Measurements from ENCODE around the gene KLF7. TPM values are rescaled to one million over a fixed set of nuclear protein-coding genes. Genes with fewer than 3 reads are reported as not detected.

KLF7 gene
- total RNA-seq, 1 experiment from 2014 or later = 24.9 TPM

GRCh38 chr2:207066791-207067460 is 98.8 kb downstream of the KLF7 start:
- intact Hi-C loops (cut with micrococcal nuclease; ENCODE audit: unreplicated experiment) = loop anchor here (10.0 kb wide), 1 partner anchor 408 kb away; no protein-coding TSS in a partner anchor
- no peak for TF ChIP-seq CTCF (IDR thresholded peaks at IDR 0.05; ENCODE audit: unreplicated experiment)
- BruUV-seq (replicated peaks) = no TSS peak
- no peaks in the 10 kb centered on the region for H3K4me1 Mint-ChIP-seq (ENCODE audit: low read depth, unreplicated experiment)
- H3K9me3 Mint-ChIP-seq (ENCODE audit: low read depth, unreplicated experiment) = no peaks in the 10 kb centered on the region
- CTCF ChIA-PET = no interaction called here
- H3K4me3 Mint-ChIP-seq (ENCODE audit: low read depth, unreplicated experiment) = no peak overlapping the region
- no peak overlapping the region for H3K27ac Mint-ChIP-seq (ENCODE audit: unreplicated experiment)
- no peaks in the 10 kb centered on the region for H3K36me3 Mint-ChIP-seq (ENCODE audit: insufficient read depth, unreplicated experiment)
- no peak for DNase-seq
- H3K27me3 Mint-ChIP-seq (ENCODE audit: unreplicated experiment) = no peaks in the 10 kb centered on the region

- Mint-ChIP-seq H3K27ac (ENCODE audit: unreplicated experiment) (no peak overlapping the region), H3K27me3 (ENCODE audit: unreplicated experiment) (no peaks in the 10 kb centered on the region), H3K36me3 (ENCODE audit: insufficient read depth, unreplicated experiment) (no peaks in the 10 kb centered on the region), H3K4me1 (ENCODE audit: low read depth, unreplicated experiment) (no peaks in the 10 kb centered on the region), H3K9me3 (ENCODE audit: low read depth, unreplicated experiment) (no peaks in the 10 kb centered on the region), H3K4me3 (ENCODE audit: low read depth, unreplicated experiment) (no peak overlapping the region)
- CTCF ChIA-PET = no interaction called here
- no peak for DNase-seq
- TF ChIP-seq CTCF (IDR thresholded peaks at IDR 0.05; ENCODE audit: unreplicated experiment) = no peak
- no TSS peak for BruUV-seq (replicated peaks)
- intact Hi-C loops (cut with micrococcal nuclease; ENCODE audit: unreplicated experiment) = loop anchor here (10.0 kb wide), 1 partner anchor 409 kb away; no protein-coding TSS in a partner anchor
Measured at GRCh38 chr2:207066166-207066565, 99.6 kb downstream of the KLF7 start.

GRCh38 chr2:207064128-207064690 is 101.5 kb downstream of the KLF7 start:
- CTCF ChIA-PET = no interaction called here
- no peak overlapping the region for H3K4me3 Mint-ChIP-seq (ENCODE audit: low read depth, unreplicated experiment)
- H3K36me3 Mint-ChIP-seq (ENCODE audit: insufficient read depth, unreplicated experiment) = no peaks in the 10 kb centered on the region
- DNase-seq = no peak
- no peaks in the 10 kb centered on the region for H3K27me3 Mint-ChIP-seq (ENCODE audit: unreplicated experiment)
- BruUV-seq (replicated peaks) = no TSS peak
- intact Hi-C loops (cut with micrococcal nuclease; ENCODE audit: unreplicated experiment) = loop anchor here (10.0 kb wide), 1 partner anchor 411 kb away; no protein-coding TSS in a partner anchor
- TF ChIP-seq CTCF (IDR thresholded peaks at IDR 0.05; ENCODE audit: unreplicated experiment) = no peak
- H3K27ac Mint-ChIP-seq (ENCODE audit: unreplicated experiment) = no peak overlapping the region
- peaks cover 8% of the 10 kb centered on the region for H3K4me1 Mint-ChIP-seq (ENCODE audit: low read depth, unreplicated experiment)
- no peaks in the 10 kb centered on the region for H3K9me3 Mint-ChIP-seq (ENCODE audit: low read depth, unreplicated experiment)

- H3K9me3 Mint-ChIP-seq (ENCODE audit: low read depth, unreplicated experiment) = no peaks in the 10 kb centered on the region
- H3K27ac Mint-ChIP-seq (ENCODE audit: unreplicated experiment) = no peak overlapping the region
- DNase-seq = no peak
- CTCF ChIA-PET = interaction anchor here (0.7 to 1.1 kb wide), 2 partner anchors 50 to 105 kb away, joined by 3 to 4 read pairs; partner anchors contain the start of gene KLF7
- no peaks in the 10 kb centered on the region for H3K36me3 Mint-ChIP-seq (ENCODE audit: insufficient read depth, unreplicated experiment)
- peaks cover 8% of the 10 kb centered on the region for H3K4me1 Mint-ChIP-seq (ENCODE audit: low read depth, unreplicated experiment)
- no peaks in the 10 kb centered on the region for H3K27me3 Mint-ChIP-seq (ENCODE audit: unreplicated experiment)
- no TSS peak for BruUV-seq (replicated peaks)
- intact Hi-C loops (cut with micrococcal nuclease; ENCODE audit: unreplicated experiment) = loop anchor here (10.0 kb wide), 1 partner anchor 414 kb away; no protein-coding TSS in a partner anchor
- TF ChIP-seq CTCF (IDR thresholded peaks at IDR 0.05; ENCODE audit: unreplicated experiment) = no peak
- H3K4me3 Mint-ChIP-seq (ENCODE audit: low read depth, unreplicated experiment) = no peak overlapping the region
Measured at GRCh38 chr2:207061181-207061580, 104.6 kb downstream of the KLF7 start.

Measured in Calu3 (cell line).